OCI-LY7 (cell line): ENCODE results near the gene MISP. TPM values are rescaled to one million over a fixed set of nuclear protein-coding genes. Genes with fewer than 3 reads are reported as not detected.
A peak's percentile ranks its signal among the peaks of the same experiment; 100 is the strongest.
"Not testable (repeated sequence)": the region's sequence is repeated elsewhere in the genome, so short reads cannot be mapped to it uniquely, and the experiment has no call there.

Experiments used
- BruUV-seq: library from RNA; stranded (reverse); fragments of 400-500 nt; replicated peaks from 2 replicates; lab custom pipeline; 2021; lab: Mats Ljungman, UMichigan
- CTCF ChIA-PET: fragments of 300-600 bp; sonication (Branson Sonifier 250); formaldehyde crosslinking; loops from one replicate; lab custom pipeline; 2022; ENCODE audit warnings: antibody characterized with exemption; ENCODE audit not compliant: unreplicated experiment; lab: Charles Lee
- POLR2A ChIA-PET: fragments of 300-600 bp; sonication (Branson Sonifier 250); formaldehyde crosslinking; loops from one replicate; lab custom pipeline; 2022; ENCODE audit warnings: antibody characterized with exemption; lab: Charles Lee
- DNase-seq: peaks from one replicate; pipeline ENCODE4 v3.0.0-alpha.2; 2015; ENCODE audit warnings: low spot score
- H2AFZ ChIP-seq: fragments of 200-600 bp; sonication (generic), shearing (Covaris generic); 2 replicates; pipeline ENCODE4 v1.6.1; 2014; ENCODE audit warnings: mild to moderate bottlenecking, antibody characterized with exemption, low read length, moderate library complexity
- H3K27ac ChIP-seq: fragments of 200-600 bp; sonication (generic); 2 replicates; pipeline ENCODE4 v1.5.1; 2014; ENCODE audit warnings: mixed run types, low read depth, mild to moderate bottlenecking, moderate library complexity, low read length, inconsistent platforms; ENCODE audit not compliant: poor library complexity, severe bottlenecking
- H3K36me3 ChIP-seq: fragments of 200-600 bp; sonication (generic); 2 replicates; pipeline ENCODE4 v1.6.1; 2014; ENCODE audit warnings: mild to moderate bottlenecking, antibody characterized with exemption, low read length, moderate library complexity, mixed read lengths; ENCODE audit not compliant: insufficient read depth
- H3K4me1 ChIP-seq: fragments of 200-600 bp; sonication (generic); 2 replicates; pipeline ENCODE4 v1.5.1; 2014; ENCODE audit warnings: mild to moderate bottlenecking, low read length; ENCODE audit not compliant: insufficient read depth, poor library complexity, severe bottlenecking
- H3K4me2 ChIP-seq: fragments of 200-600 bp; sonication (generic); 2 replicates; pipeline ENCODE4 v1.6.1; 2014; ENCODE audit warnings: mild to moderate bottlenecking, low read length
- H3K4me3 ChIP-seq: fragments of 200-600 bp; sonication (generic); 2 replicates; pipeline ENCODE4 v1.5.1; 2014; ENCODE audit warnings: mild to moderate bottlenecking, low read depth, low read length; ENCODE audit not compliant: poor library complexity, severe bottlenecking
- H3K79me2 ChIP-seq: fragments of 200-600 bp; sonication (generic); 2 replicates; pipeline ENCODE4 v1.6.1; 2016; ENCODE audit warnings: low read depth, mild to moderate bottlenecking, low read length, moderate library complexity, mixed read lengths; ENCODE audit not compliant: insufficient read depth
- H3K9me2 ChIP-seq: fragments of 200-600 bp; sonication (generic); 2 replicates; pipeline ENCODE4 v1.6.1; 2016; ENCODE audit warnings: mild to moderate bottlenecking, low read length, mixed read lengths; ENCODE audit not compliant: insufficient read depth
- H3K9me3 ChIP-seq: fragments of 200-600 bp; sonication (generic); 2 replicates; pipeline ENCODE4 v1.6.1; 2014; ENCODE audit warnings: mild to moderate bottlenecking, mixed run types, low read length, mixed read lengths
- H4K20me1 ChIP-seq: fragments of 200-600 bp; sonication (generic); 2 replicates; pipeline ENCODE4 v1.6.1; 2014; ENCODE audit warnings: mild to moderate bottlenecking, antibody characterized with exemption, low read length, moderate library complexity, mixed read lengths; ENCODE audit not compliant: insufficient read depth
- CTCF ChIP-seq: fragments of 200-600 bp; sonication (generic); conservative IDR thresholded peaks from 2 replicates; pipeline ENCODE4 v1.5.1; 2014; ENCODE audit warnings: mild to moderate bottlenecking, antibody characterized with exemption, low read length, moderate library complexity, mixed read lengths
- EZH2phosphoT487 ChIP-seq: fragments of 200-600 bp; sonication (generic); IDR thresholded peaks from 2 replicates; pipeline ENCODE4 v1.6.1; 2018; ENCODE audit warnings: low read depth, borderline replicate concordance, mild to moderate bottlenecking, mixed run types, antibody characterized with exemption, low read length, moderate library complexity, mixed read lengths
- intact Hi-C: fragments of 100-400 bp; cut with micrococcal nuclease; formaldehyde crosslinking; loops from one replicate; pipeline ENCODE4 v1.10.0; 2022; ENCODE audit not compliant: unreplicated experiment
- total RNA-seq, 2 experiments: library from RNA; depleted of rRNA in 1 of 2; stranded (reverse); fragments of >200 nt in 1 of 2; shearing (Covaris generic) in 1 of 2; gene quantifications; 2 replicates each; pipeline ENCODE4 v1.2.3, GENCODE V29; 2014 to 2022

The MISP gene
- total RNA-seq, 2 experiments from 2014 or later: 0.23 TPM; not detected in 1

GRCh38 chr19:726993-727956 lies 23.6 kb upstream of the MISP start:
- no peak overlapping the region for H3K27ac ChIP-seq
- CTCF ChIA-PET: no interaction called here
- no peaks in the 10 kb centered on the region for H3K79me2 ChIP-seq
- intact Hi-C loops: no loop called here
- H3K9me2 ChIP-seq: no peaks in the 10 kb centered on the region
- POLR2A ChIA-PET: no interaction called here
- TF ChIP-seq CTCF (no peak), EZH2phosphoT487 (no peak)
- BruUV-seq: no TSS peak
- H3K36me3 ChIP-seq: no peaks in the 10 kb centered on the region
- H3K4me3 ChIP-seq: no peak overlapping the region
- no peak for DNase-seq
- H3K9me3 ChIP-seq: no peaks in the 10 kb centered on the region
- H4K20me1 ChIP-seq: no peaks in the 10 kb centered on the region
- H3K4me2 ChIP-seq: no peak overlapping the region
- H3K4me1 ChIP-seq: peaks cover 38% of the 10 kb centered on the region
- no peak overlapping the region for H2AFZ ChIP-seq

DNA sequence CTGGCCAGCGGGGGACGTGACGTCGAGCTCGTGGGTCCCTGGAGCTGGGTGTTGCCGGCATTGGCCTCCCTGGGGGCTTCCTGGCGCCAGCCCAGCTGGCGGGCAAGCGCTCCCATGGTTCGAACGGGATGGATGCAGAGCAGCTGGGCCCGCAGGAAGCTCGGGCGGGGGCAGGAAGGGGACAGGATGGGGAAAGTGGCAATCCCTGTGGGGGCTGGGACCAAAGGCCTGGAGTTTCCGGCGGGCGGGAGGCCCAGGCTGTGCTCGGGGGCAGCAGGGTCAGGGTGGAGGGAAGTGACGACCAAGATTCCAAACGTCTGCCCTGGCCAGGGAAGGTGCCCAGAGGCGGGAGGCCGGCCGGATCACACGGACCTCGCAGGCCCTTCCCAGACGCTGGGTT lies 22.9 kb upstream of the MISP start:
- TF ChIP-seq CTCF: no peak
- TF ChIP-seq EZH2phosphoT487: no peak
- no peaks in the 10 kb centered on the region for H4K20me1 ChIP-seq
- POLR2A ChIA-PET: no interaction called here
- CTCF ChIA-PET: no interaction called here
- no peaks in the 10 kb centered on the region for H3K9me3 ChIP-seq
- peaks cover 30% of the 10 kb centered on the region for H3K4me1 ChIP-seq
- no peak for DNase-seq
- BruUV-seq: no TSS peak
- no peaks in the 10 kb centered on the region for H3K79me2 ChIP-seq
- no peak overlapping the region for H3K4me2 ChIP-seq
- no peaks in the 10 kb centered on the region for H3K36me3 ChIP-seq
- no peak overlapping the region for H2AFZ ChIP-seq
- H3K9me2 ChIP-seq: no peaks in the 10 kb centered on the region
- intact Hi-C loops: no loop called here
- H3K27ac ChIP-seq: no peak overlapping the region
- H3K4me3 ChIP-seq: no peak overlapping the region

DNA sequence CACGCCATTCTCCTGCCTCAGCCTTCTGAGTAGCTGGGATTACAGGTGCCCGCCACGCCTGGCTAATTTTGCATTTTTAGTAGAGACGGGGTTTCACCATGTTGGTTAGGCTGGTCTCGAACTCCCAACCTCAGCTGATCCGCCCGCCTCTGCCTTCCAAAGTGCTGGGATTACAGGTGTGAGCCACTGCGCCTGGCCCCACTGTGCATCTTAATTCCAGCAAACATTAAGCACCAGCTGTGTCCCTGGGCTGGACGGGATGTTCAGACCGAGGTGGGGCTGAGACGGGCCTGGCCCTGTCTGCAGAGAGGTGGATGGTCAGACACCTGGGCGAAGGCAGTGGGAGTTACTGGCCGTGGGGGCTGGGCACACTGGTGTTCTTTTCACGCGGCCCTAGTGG lies 21.3 kb upstream of the MISP start:
- Histone ChIP-seq H3K4me2 (peak overlapping the region; percentile 1; the same call in 1 of the 2 replicates), H2AFZ (peak overlapping the region; percentile 66; the same call in 1 of the 2 replicates), H3K27ac (peak overlapping the region; percentile 12), H3K4me1 (peaks cover 19% of the 10 kb centered on the region)
- H3K79me2 ChIP-seq, CTCF ChIA-PET, intact Hi-C loops, H3K4me3 ChIP-seq, H3K9me3 ChIP-seq, H4K20me1 ChIP-seq, H3K9me2 ChIP-seq, H3K36me3 ChIP-seq, BruUV-seq: not testable (repeated sequence)
- POLR2A ChIA-PET: interaction anchor here (0.6 to 0.7 kb wide), 3 partner anchors 51 to 347 kb away, joined by 3 to 6 read pairs (median 5); no protein-coding TSS in a partner anchor
- peak; percentile 28 for DNase-seq
